GM13976 (cell line): ENCODE measurements around the gene C4orf50.

Experiments used
- DNase-seq: peaks from one replicate; pipeline ENCODE4 v3.0.0; 2012; ENCODE audit warnings: low spot score
- in situ Hi-C: fragments of 300-500 bp; cut with MboI; formaldehyde crosslinking; loops from one replicate; pipeline ENCODE4 v1.12.0; 2022; ENCODE audit warnings: low sequenced_read_pairs, mixed read lengths, inconsistent platforms; ENCODE audit not compliant: unreplicated experiment
- TF ChIP-seq, protein P1 (sequence below): IDR thresholded peaks from 2 replicates; pipeline ENCODE4 v1.5.1; 2012; ENCODE audit warnings: borderline replicate concordance, mild to moderate bottlenecking; ENCODE audit not compliant: insufficient read depth; ENCODE audit errors: extremely low read depth, missing control alignments, control extremely low read depth

Gene C4orf50

DNA sequence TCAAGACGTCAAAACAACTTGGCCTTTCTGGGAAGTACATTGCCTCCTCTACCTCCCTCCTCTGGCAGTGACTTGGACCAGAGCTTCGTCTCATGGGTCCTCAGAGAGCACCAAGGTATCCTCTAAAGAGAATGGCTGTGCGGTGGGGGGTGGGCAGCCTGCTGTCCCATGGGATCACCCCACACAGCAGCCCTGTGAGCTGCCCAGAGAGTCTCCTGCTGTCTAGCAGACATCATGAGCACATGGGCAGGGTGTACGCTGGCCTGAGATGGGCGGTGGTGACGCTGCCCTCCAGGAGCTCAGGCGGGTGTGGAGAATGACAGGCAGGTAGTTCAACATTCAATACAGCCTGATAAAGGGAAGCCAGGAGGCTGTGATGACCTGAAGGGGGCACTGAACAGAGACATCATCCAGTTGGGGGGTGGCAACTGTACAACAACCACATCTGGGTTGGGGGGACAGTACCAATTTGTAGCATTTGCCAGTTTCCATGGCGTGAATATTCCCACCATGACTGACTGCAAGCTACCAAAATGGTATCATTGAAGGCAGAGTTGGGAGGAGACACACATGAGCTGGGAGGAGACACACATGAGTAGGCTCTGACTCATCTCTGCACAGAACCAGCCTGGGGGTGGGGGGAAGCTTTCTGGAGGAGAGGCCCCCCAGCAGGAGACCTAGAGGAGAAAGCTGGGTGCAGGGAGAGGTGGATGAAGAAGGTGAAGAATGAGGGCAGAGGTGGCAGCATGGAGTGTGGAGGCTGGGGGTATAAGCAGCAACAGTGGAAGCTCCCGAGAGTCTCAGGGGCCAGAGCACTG lies 35.9 kb downstream of the C4orf50 start:
- in situ Hi-C loops = no loop called here
- DNase-seq = no peak
- TF ChIP-seq, protein P1, sequence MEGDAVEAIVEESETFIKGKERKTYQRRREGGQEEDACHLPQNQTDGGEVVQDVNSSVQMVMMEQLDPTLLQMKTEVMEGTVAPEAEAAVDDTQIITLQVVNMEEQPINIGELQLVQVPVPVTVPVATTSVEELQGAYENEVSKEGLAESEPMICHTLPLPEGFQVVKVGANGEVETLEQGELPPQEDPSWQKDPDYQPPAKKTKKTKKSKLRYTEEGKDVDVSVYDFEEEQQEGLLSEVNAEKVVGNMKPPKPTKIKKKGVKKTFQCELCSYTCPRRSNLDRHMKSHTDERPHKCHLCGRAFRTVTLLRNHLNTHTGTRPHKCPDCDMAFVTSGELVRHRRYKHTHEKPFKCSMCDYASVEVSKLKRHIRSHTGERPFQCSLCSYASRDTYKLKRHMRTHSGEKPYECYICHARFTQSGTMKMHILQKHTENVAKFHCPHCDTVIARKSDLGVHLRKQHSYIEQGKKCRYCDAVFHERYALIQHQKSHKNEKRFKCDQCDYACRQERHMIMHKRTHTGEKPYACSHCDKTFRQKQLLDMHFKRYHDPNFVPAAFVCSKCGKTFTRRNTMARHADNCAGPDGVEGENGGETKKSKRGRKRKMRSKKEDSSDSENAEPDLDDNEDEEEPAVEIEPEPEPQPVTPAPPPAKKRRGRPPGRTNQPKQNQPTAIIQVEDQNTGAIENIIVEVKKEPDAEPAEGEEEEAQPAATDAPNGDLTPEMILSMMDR = no peak

DNA sequence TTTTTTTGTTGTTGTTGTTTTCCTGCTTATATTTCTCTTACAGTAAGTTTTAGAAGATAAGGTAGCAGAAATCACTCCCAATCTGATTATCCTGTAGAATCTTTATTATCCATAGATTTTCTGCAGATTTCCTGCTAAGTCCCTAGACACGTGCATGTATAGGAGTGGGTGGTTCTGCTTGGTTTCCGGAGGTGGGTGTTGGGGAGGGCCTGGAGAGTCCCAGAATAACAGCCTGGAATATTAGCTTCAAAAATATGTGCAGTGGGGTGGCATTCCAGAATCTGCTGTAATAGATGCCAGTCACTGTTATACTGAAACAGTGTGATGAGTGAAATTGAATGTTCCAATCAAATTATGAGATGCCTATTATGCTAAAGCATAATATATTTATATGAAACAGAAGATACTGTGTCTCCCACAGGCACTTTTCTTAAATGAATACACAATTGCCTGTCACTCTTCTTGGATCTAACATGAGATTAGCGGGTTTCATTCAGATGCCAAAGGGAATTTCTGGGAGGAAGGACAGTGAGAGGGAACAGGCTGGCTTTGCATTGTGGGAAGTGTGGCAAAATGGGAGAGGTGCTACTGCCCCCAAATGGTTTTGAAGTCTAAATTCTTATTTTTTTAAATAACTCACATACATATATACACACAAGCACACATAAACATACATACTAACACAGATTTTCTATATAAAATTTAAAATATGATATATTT lies 37.6 kb downstream of the C4orf50 start:
- in situ Hi-C loops = no loop called here
- no peak for DNase-seq
- TF ChIP-seq, protein P1 = no peak

DNA sequence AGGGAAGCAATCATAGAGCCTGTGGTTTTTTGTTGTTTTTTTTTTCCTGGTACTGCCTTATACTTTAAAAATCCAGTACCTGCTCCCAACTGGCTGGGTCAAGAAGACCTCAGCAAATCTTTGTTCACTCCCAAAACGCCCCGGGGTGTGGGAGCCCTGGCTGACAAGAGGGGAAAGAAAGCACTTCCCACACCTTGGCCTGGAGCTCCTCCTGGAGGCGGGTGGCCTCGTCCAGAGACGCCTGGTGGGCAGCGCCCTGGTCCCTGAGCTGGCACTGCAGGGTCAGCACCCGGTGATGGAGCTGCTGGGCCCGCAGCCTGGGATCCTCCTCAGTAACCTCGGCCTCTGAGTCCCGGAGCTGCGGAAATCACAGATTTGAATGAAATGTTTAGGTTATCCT lies 38.2 kb downstream of the C4orf50 start:
- TF ChIP-seq, protein P1 = peak; percentile 19
- in situ Hi-C loops = no loop called here

DNA sequence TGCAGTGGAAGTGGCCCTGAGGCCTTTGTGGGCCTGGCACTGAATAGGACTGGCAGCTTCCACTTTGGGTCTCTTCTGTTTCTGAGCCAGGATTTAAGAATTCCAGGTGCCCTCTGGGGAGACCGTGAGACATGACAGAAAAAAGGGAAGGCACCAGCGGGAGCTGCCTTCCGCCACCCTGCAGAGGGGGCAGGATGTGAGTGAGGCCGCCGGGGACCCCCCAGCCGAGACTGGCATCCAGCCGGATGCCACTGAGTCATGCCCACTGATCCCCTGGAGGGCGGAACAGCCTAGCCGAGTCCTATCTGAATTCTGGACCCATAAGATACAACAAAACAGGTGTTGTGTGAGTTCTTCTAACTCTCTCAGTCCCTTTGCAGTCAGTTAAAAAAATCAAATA lies 41.3 kb downstream of the C4orf50 start:
- TF ChIP-seq, protein P1 = no peak
- DNase-seq = no peak
- in situ Hi-C loops = no loop called here

More for the DNA sequence above, 38.2 kb downstream of the C4orf50 start:
- no peak for DNase-seq

DNA sequence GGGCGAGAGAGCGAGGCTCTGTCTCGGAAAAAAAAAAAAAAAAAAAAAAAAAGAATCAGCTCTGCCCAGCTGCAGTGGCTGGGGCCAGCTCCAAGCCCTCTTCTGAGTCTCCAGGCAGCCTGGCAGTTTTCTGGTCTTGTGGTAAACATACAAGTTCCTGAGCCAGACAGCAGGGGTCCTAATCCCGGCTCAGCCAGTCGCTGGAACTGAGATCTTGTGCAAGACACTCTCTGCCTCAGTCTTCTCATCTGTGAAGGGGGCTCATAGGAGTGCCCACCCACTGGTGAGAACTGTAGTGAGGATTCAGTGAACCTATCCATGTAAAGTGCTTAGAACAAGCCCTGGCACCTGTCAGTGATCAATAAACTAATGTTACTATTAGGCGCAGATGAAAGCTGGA lies 41.8 kb downstream of the C4orf50 start:
- TF ChIP-seq, protein P1 = no peak
- in situ Hi-C loops = no loop called here
- DNase-seq = no peak

DNA sequence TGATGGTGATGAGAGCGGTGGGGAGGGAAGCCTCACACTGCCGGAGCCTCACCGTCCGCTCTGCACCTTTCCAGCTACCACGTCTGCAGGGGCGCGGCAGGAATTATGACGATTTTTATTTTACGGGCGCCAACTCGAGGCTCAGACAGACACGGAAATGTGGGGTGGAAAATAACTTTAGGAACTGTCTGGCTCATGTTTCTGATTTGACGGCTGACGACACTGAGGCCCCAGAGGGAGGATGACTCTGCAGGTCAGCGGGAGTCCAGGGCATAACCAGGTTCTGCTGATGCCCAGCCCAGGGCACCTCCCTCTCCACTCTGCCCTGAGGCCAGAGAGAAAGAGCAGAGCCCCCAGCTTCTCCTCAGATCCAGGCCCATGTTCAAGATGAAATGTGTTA lies 43.9 kb downstream of the C4orf50 start:
- TF ChIP-seq, protein P1 = no peak
- in situ Hi-C loops = no loop called here
- DNase-seq = no peak
